GM21390 (cell line): Measurements from ENCODE around the gene GABPB1.

Experiments used
- ATAC-seq: cut with Tn5 transposase; IDR thresholded peaks from one replicate; pipeline ENCODE4 v1.9.1; 2021; ENCODE audit not compliant: unreplicated experiment

GABPB1 gene

DNA sequence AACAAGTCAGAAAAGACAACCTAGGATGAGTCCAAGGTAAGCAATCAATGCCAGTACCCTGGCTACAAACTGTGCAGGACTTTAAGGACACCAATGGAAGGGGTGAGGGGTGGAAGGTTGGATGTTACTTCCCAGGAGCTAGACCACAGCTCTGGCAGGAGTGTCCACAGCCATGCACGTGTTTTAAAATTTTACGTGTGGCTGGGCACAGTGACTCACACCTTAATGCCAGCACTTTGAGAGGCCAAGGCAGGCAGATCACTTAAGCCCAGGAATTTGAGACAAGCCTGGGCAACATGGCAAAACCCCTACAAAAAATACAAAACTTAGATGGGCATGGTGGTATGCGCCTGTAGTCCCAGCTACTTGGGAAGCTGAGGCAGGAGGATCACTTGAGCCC lies 74.7 kb downstream of the GABPB1 start:
- no peak for ATAC-seq

DNA sequence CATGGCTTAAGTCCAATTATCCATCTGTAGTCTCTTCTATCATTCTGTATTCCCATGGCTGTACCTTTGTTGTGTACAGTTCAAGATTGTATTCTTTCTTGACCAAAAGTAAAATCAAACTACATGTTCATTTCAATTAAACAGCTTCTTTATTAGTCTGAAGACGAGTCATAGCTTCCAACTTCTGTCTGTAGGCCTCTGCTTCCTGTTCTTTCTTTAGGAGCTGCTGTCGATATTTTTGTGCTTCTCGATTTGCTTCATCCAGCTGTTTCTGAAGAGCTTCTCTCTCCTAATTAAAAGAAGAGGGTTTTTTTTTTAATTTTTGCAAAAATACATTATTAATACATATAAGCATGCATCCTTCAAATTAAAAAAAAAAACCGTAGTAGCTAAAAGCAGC lies 76.5 kb downstream of the GABPB1 start:
- ATAC-seq: no peak

DNA sequence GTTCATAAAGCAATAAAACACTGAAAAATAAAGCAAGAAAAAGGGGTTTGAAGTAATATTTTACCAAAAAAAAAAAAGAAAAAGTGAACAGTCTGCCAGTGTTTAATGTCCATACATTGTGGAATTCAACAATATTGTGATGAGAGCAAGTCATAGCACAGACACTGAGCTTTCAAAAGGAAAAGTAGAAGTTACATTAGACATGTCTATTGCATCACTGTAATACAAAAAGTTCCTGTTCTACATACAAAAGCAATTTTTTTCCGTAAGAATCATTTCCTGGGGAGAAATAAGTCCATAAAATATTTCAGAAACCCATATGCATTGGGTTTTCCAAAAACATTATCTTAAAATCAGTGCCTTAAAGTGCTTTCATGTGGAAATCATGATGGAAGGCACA lies 77.6 kb downstream of the GABPB1 start:
- ATAC-seq: no peak

DNA sequence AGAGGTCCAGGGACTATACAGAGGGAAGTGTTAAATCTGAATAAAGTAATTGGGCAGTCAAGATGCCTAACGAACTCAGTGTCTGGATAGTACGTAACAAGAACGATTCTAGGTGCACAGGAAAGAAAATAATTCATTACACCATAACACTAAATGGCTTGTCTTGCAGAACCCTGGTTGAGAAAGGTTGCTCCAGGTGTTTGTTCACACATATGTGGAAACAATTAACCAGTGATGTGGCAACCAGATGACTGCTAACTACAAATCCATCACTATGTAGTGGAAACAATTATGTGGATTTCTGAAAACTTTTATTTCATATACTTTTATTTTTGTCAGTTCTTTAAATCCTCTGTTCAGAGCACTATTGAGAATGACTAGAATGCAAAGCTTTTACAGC lies 79.1 kb downstream of the GABPB1 start:
- ATAC-seq: no peak

DNA sequence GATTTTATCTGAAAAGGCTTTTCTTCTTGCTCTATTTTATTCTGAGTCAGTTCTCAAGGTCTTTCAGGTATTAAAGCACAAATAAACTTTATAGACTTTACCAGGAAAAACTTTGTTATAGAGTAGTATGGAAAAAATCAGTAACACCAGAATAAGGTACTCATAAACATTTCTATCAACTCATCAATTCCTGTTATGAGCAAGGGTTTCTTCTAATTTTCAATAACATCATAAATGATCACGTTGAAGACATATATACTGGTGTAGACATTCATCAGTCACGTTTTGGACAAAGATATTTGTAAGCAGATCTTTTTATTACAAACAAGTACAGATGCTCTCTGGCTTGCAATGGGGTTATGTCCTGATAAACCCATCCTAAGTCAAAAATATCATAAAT lies 79.9 kb downstream of the GABPB1 start:
- ATAC-seq: no peak

DNA sequence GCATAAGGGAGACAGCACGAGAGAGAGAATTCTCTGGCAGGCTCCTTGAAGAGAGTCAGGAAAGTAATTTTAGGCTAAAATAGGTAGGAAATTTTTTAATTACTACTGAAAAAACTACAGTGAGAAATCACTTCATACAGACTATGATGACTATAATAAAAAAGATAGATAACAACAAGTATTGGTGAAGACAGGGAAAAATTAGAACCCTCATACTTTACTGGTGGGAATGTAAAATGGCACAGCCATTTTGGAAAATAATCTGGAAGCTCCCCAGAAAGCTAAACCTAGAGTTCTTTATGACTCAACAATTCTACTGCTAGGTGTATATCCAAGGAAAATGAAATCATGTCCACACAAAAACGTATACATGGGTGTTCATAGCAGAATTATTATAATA lies 87.4 kb downstream of the GABPB1 start:
- ATAC-seq: no peak

DNA sequence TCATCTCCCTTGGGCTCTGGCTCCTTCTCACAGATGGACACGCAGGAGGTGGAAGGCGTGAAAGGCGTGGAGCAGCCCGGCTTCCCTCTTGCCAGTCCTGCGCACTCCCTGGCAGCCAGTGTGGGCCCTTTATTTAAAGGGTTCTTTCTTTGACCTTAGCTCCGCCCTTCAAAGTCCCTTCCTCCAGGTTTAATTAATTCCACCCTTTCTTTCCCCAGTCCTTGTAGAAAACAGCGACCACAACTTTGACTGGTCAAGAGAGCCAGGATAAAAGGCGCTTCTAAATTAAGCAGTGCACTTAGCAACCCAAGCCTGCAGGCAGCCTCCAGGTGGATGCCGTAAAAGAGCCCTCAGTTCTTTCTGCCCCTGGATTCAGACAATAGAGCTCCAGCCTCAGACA lies 89.4 kb downstream of the GABPB1 start, which contains the start of gene HDC:
Gene HDC (minus strand): TSS at position 107 of the 400 bp plus-strand sequence. CDS start 103 bp downstream, at position 4.
- no peak for ATAC-seq

DNA sequence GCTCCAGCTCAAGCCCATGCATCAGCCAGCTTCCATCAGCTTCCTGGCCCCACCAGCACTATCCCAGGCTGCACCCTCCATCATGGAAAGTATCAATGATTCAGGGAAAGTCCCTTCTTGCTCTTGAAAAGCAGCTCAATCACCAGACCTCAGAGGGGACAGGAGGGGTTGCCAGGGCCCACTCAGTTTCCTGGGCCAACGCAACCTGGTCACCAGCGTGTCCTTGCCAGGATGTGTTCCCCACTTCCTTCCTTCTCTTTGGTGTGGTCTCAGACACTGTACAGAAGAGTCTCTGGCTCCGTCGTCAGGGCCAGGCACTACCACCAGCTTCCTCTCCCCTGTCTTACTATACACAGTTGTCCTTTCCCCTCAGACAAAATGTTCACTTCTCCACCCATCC lies 92.5 kb downstream of the GABPB1 start:
- ATAC-seq: no peak

DNA sequence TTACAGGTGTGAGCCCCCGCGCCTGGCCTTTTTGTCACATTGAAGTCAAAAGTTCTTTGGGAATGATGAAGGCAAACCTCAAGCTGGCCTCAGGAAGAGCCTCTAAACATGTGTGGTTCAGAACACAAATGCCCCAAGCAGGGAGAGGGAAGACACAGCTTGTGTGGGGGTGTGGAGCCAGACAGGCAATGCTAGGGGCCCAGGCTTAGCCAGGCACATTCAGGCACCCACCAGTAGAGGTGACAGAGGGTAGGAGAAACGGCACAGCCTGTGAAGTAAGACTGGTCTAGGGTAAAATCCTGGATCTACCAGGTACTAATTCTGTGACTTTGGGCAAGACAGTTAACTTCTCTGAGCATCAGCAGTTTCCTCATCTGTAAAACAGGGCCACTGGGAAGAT lies 93.0 kb downstream of the GABPB1 start:
- no peak for ATAC-seq

DNA sequence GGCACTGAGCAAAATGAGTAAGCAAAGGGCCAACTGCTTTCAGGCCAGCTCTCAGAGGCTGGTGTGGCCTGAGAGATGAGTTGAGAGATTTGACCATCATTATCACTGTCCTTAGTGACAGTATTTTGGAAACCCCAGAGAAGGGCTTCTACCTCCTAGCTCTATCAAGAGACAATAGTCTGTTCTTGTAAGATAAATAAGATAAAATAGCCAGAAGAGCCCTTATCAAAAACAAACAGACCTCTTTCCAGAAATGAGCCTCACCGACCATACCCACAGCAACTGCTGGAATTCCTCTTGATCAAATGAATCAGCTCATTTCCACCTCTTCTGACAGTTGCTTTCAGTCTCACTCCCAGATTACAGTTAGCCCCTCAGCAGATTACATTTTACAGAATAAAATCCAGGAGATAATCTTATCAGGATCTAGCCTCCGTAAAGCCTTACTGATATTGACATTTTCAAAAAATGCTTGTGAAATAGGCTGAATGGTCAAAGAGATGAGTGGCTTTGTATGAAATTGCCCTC lies 94.0 kb downstream of the GABPB1 start:
- peak; percentile 46 for ATAC-seq

DNA sequence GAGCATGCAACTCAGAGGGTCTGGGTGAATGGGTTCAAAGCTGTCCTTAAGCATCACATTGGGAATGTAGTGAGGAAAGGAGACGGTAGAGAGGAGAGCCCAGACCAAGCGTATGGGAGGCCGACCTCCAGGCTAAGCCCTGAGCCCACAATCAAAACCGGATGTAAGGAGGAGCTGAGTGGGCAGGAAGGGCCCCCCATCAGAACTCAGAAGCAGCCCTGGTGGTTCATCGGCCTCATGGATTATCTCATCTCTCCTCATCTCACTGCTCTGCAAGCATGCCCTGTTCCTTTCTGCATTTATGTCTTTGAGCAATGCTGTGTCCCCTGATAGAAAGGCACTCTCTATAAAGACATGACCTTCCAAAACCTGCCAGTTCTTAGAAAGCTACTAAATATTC lies 95.7 kb downstream of the GABPB1 start:
- no peak for ATAC-seq

DNA sequence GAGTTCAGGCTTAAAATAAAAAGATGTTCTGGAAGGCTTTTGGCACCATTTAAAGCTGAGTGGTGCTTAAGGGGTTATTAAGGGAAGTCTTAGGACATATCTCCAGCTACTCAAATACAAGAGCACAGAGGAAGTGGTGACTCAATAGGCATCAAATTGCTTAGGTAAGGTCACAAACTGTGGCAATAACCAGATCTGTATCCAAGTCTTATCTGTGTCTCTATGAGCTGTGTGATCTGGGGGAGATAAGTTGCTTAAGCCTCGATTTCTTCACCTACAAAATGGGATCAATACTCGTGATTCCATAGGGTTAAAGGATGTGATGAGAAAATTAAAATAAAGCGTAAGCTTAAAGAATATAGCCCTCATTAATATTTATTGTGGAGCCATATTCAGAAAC lies 97.1 kb downstream of the GABPB1 start:
- no peak for ATAC-seq

DNA sequence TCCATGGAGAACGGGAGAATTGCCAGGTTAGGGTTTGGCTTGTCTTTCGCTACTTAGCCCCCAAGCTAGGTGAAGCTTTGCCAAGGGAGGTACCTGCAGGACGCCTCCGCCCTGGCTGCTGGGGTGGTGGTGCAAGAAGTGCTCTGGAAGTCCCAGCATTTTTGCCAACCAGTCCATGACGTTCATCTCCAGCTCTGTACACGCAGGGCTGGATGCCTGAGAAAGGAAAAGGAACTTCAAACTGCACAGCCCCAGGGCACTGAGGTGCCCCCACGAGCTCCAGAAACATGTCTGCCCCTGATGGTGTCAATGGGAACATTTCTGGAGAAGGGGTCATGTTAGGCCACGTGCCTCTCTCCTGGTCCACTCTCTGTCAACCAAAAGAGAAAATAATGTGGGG lies 97.7 kb downstream of the GABPB1 start:
- ATAC-seq: no peak

DNA sequence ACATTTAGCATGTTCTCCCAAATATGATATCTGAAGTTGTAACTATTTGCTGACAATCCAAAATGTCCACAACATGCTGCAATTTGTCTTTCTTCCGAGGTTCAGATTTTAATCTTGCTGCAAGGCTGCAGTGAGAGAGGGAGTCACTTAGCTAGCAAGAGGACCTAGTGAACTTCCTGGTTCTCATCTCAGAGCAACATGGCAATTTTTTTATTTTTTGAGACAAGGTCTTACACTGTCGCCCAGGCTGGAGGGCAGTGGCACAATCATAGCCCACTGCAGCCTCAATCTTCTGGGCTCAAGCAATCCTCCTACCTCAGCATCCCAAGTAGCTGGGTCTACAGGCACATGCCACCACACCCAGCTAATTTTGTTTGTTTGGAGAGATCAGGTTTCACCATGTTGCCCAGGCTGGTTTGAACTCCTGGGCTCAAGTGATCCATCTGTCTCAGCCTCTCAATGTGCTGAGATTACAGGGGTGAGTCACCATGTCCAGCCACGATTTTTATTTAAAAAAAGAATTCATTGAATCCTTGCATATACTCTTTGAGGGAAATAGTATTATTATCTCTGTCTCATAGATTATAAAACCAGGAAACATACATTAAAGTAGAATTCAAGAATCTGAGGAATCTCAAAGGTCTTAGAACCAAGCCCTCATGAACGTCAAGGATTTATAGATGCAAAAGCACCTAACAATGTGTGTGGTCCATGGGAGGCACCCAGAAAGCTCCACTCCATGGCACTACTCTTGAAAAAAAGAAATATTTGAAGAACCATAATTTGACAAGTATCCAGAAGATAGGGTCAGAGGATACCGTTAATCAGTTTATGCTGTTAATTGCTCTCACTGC lies 98.6 kb downstream of the GABPB1 start:
- ATAC-seq: no peak

DNA sequence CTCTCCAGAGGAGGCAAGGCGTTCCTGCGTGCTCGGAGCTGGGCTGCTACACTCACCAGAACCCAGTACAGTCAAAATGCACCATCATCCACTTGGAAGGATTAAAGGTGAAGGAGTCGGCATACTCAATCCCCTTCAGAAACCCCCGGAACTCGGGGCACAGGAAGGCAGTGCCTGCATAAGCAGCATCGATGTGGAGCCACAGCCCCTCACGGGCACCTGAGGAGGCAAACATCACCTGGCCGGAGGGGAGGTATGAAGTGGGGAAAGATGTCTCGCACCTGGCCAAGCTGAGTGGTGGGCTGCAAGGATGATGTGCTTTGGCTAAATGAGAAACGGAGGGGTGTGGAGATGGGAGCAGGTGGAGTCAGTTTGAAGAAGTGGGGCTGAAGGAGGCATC lies 102.4 kb downstream of the GABPB1 start:
- no peak for ATAC-seq

DNA sequence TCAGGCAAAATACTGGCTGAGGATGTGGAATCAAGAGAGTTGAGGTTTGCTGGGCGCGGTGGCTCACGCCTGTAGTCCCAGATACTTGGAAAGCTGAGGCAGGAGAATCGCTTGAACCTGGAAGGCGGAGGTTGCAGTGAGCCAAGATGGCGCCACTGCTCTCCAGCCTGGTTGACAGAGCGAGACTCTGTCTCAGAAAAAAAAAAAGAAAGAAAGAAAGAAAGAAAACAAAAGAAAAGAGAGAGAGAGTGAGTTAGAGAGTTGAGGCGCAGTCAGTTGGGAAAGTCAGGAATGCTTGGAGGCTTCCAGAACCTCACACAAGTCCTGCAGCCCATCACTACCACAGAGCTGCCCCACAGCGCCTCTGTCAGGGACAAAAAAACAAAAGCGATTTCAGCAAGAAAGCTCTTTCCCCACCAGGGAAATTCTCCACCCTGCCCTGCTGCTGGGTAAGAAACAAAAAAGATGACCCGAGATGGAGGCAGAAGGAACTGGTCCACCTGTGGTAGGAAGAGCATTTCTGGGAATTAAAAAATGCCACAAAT lies 103.3 kb downstream of the GABPB1 start:
- no peak for ATAC-seq

DNA sequence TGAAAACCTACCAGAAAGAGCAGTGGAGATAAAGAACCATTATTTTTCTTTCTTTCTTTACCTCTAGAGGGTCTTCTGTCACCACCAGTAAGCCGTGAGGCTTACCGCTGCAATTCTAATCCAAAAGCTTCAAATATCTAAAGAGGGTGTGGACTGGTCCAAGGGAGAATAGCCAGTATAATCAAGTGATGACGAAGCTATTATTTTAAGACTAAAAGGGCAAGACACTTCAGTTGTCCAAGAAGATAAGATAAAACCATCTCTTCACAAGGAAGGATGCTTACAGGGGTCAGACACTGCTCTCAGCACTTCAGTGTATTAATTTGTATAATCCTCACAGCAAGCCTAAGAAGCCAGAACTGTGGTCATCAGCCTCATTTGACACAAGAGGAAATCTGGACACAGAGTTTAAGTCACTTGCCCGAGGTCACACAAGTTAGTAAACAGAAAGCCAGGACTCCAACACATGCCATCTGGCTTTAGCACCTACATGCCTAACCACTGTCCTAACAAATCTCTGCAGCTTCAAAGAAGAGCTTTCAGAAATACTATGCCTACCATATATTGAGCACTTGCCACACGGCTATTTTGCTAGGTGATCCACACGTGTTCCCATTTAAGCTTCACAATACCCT lies 104.1 kb downstream of the GABPB1 start:
- no peak for ATAC-seq

DNA sequence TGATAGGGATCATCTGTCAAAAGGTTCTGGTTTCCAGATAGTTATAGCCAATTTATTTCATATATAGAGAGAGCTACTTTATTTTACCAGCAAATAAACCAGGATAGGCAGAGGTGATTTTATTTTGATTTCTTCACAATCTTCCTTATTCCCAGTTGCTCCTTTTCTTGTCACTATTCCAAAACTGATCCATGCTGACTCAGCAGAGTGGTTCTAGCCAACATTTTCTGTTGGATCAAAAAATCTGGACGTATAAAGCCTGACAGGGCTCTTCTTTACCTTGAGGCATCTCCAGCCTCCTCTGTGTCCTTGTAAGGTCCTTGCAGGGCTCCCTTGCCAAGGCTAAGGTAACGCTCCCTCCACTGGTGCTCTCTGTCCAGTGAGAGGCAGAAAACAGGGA lies 105.3 kb downstream of the GABPB1 start:
- ATAC-seq: no peak

DNA sequence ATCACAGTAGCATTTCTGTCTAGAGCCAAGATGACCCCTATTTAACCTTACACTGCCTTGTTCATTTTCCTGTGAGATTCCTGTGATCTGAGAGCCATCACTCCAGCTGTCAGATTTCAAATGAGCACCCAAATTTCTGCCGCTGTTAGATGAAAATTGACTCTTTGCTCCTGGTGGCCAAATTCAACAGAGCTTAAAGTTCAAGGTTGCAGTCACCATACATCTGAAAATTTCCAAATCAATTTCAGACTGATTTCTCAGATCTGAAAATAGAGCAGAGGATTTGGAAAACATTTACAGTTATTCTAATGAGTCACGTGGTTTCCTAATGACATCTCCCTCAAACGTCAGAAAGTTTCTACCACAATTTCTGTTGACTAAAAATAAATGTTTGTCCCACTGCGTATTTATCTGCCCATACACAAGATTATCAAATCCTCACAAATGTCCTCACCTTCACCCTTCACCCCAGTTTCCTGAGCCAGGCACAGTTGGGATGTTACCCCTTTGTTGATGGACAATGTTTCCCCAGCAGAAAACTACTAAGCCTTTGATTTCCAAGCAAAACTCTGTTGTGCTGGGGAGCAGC lies 105.9 kb downstream of the GABPB1 start:
- ATAC-seq: no peak

DNA sequence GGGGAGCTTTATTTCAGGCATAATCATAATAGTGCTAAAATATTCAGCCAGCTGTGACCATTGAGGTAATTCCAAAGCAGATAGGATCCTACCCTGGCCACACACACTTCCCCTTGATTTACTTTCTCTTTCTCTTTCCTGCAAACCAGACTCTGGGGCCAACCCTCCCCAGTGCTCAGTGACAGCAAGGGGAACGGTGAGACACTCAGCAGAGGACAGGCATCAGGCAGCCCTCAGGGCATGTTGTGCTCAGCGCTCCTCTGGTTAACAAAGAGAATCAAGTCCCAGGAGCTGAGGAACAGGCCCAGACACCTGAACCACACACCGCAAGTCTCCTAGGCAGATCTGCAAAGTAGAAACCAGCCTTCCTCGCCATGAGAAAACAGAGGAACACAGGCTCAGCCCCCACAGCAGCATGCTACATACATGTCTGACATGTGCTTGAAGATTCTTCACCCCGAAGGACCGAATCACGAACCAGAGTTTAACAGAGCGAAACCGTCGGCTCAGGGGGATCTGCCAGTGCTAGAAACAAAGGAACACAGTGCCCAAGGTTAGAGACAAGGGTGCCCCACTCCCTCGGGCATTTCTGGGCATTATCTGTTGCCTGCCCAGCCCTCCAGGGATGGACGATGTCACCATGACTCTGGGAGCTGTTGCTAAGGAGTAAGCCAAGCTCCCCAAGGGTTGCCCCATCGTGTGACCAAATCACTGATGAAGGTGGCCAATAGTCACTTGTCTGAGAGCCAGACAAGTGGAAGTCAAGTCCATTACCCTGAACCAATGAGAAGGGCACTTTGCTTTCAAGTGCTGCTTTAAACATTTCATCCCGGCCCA lies 107.0 kb downstream of the GABPB1 start:
- ATAC-seq: peak; percentile 94

DNA sequence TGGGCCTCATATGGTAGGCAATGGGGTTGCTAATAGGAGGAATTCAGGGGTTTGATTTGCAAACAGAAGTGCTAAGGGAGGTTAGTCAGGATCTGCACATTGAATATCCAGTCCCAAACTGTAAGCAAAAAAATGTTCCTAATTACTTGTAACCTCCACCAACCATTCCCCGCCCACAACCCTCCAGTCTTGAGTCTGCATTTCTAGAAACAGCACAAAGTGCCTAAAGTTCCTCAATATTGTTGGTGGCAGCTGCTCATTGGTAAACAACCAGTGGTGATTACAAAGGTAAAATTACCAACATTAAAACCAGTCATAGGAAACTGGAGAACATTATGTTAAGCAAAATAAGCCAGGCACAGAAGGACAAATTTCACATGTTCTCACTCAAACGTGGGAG lies 108.4 kb downstream of the GABPB1 start:
- ATAC-seq: no peak
